Motor neuron (in vitro differentiated cells): ENCODE data around the gene WBP1. TPM values are rescaled to one million over a fixed set of nuclear protein-coding genes. Genes with fewer than 3 reads are reported as not detected.
A peak's percentile ranks its signal among the peaks of the same experiment; 100 is the strongest.
"Not testable (repeated sequence)": the region's sequence is repeated elsewhere in the genome, so short reads cannot be mapped to it uniquely, and the experiment has no call there.

Experiments
- ATAC-seq, 8 experiments: fragments of 200-7000 bp; cut with Tn5 transposase; replicated peaks in 6 of 8; 2 replicates each; pipeline ENCODE4 v1.8.0; 2021; ENCODE audit warnings: mild to moderate bottlenecking in 8 of 8, moderate library complexity in 8 of 8
- H3K27ac ChIP-seq, 2 donors: fragments of 250-450 bp; sonication (Bioruptor Pico); 2 replicates each; pipeline ENCODE4 v1.9.0; 2021; ENCODE audit warnings: antibody characterized with exemption in 2 of 2, mild to moderate bottlenecking in 2 of 2, moderate library complexity in 1 of 2
- H3K4me1 ChIP-seq, 2 donors: fragments of 250-450 bp; sonication (Bioruptor Pico); replicated peaks in 1 of 2; 2 replicates each; pipeline ENCODE4 v1.6.1; 2021; ENCODE audit warnings: antibody characterized with exemption in 2 of 2, mild to moderate bottlenecking in 2 of 2, moderate library complexity in 1 of 2
- H3K4me3 ChIP-seq, 5 donors: fragments of 250-450 bp; sonication (Bioruptor Pico); 2 replicates each; pipeline ENCODE4 v1.9.0; 2021; ENCODE audit warnings: antibody characterized with exemption in 5 of 5, mild to moderate bottlenecking in 5 of 5, moderate library complexity in 4 of 5
- WGBS, 10 experiments: fragments of 450-650 bp; shearing (Covaris generic); methylation state at CpG; one replicate each; pipeline ENCODE4 v1.0.0; 2022; 5-methylcytosine and 5-hydroxymethylcytosine counted together
- in situ Hi-C, 9 experiments: fragments of 400-800 bp; cut with MboI; loops; one replicate each; pipeline ENCODE4 v1.15.0; 2021; ENCODE audit warnings: low sequenced_read_pairs in 9 of 9, low pct_unique_long_range_greater_than_20kb in 2 of 9; ENCODE audit not compliant: unreplicated experiment in 9 of 9
- total RNA-seq, 8 experiments: library from RNA; unstranded; fragments of 300-600 nt; gene quantifications; 2 replicates each; pipeline versions ENCODE4 v1.2.3 to v1.2.4, GENCODE V29; 2022

Gene WBP1
- total RNA-seq, 8 experiments from 2014 or later = 55.2 to 117 (median 99.8) TPM

GRCh38 chr2:74436111-74436805 lies 22.0 kb upstream of the WBP1 start:
- Histone ChIP-seq H3K4me3 (no peak overlapping the region), H3K4me1 (peaks cover 17 to 18% of the 10 kb centered on the region in 2 donors), H3K27ac (no peak overlapping the region)
- ATAC-seq = no peak
- 55 to 100% (median 94%) methylated on average over 1 to 21 of the region's 43 CpGs; no CpG with 5 or more reads in 3 of the 10 experiments for WGBS, 10 experiments
- in situ Hi-C loops = no loop called here

- in situ Hi-C loops = no loop called here
- no peak for ATAC-seq
- Histone ChIP-seq H3K4me3 (no peak overlapping the region), H3K27ac (no peak overlapping the region), H3K4me1 (peaks cover 17 to 18% of the 10 kb centered on the region in 2 donors)
- 41 to 93% (median 83%) methylated on average over 1 to 3 of the region's 6 CpGs; no CpG with 5 or more reads in 1 of the 10 experiments for WGBS, 10 experiments
Observed at GRCh38 chr2:74436848-74437695, 21.2 kb upstream of the WBP1 start.

DNA sequence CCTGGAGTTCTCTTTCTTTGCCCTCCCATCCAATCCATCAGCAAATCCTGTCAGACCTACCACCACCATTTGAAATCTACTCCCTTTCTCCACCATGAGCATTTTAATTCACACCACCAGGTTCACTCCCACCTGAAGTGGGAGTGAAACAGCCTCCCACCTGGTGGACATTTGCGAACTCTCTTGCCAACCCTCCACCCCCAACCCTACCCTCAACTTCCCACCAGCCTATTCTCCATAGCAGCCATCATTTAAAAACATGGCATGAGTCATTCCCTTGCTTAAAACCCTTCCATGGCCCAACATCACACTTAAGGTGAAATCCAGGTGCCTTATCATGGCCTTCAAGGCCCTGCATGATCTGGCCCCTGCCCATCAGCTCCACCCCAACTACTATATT lies 20.0 kb upstream of the WBP1 start:
- Histone ChIP-seq H3K4me1 (peaks cover 17 to 18% of the 10 kb centered on the region in 2 donors), H3K27ac (no peak overlapping the region), H3K4me3 (no peak overlapping the region)
- 83 to 100% methylated on average over 1 of the region's 1 CpG; no CpG with 5 or more reads in 8 of the 10 experiments for WGBS, 10 experiments
- no peak for ATAC-seq
- in situ Hi-C loops = no loop called here

GRCh38 chr2:74439373-74439772 lies 18.9 kb upstream of the WBP1 start:
- H3K4me3 ChIP-seq = peak overlapping the region in 4 of 5 donors; percentile 16 to 32 (median 29)
- ATAC-seq = no peak
- H3K27ac ChIP-seq = no peak overlapping the region
- peaks cover 17 to 18% of the 10 kb centered on the region in 2 donors for H3K4me1 ChIP-seq
- WGBS, 10 experiments = 13 to 40% (median 18%) methylated on average over 1 to 2 of the region's 3 CpGs; no CpG with 5 or more reads in 7 of the 10 experiments
- in situ Hi-C loops = no loop called here

- Histone ChIP-seq H3K27ac (peak overlapping the region in 1 of 2 donors; percentile 5), H3K4me3 (peak overlapping the region; percentile 9 to 32 (median 28)), H3K4me1 (peaks cover 17 to 18% of the 10 kb centered on the region in 2 donors)
- peak; percentile 41 to 68 (median 56) for ATAC-seq
- 0 to 23% (median 6%) methylated on average over 1 to 8 of the region's 14 CpGs; no CpG with 5 or more reads in 3 of the 10 experiments for WGBS, 10 experiments
- in situ Hi-C loops = no loop called here
Observed at GRCh38 chr2:74439803-74440377, 18.3 kb upstream of the WBP1 start.

DNA sequence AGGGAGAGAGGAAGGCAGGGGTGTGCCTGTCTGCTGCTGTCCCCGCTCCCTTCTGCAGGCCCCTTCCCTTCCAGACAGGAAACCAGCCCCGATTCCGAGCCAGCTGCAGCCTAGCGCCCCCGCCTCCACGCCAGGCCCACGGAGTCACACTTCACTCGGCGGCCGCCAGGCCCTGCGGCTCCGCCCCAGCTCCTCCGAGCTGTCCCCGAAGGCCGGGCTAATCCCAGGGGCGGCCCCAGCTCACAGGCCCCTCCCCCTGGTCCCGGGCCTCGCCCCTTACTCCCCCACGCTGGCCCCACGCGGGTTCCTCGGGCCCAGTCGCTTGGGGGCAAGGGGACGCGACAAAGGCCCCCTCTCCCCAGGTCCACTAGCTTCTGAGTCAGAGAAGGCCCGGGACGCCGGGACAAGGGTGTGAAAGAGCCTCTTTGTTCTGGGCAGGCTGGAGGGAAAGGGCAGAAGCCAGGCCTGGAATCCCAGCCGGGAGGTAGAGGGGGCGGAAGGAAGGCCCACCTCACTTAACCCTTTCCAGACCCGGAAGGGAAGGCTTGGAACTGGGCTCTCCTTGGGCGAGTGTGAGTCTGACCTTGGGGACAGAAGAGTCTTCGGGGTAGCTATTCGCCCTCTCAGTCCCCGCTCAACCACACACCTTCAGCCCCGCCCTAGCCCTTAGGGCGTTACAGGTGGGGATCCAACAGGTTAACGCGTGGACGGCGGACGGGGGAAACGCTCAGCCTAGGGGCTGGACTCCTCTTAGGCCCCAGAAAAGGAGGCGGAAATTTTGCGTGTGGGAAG lies 17.7 kb upstream of the WBP1 start:
- 0 to 67% (median 27%) methylated on average over 1 to 3 of the region's 45 CpGs; no CpG with 5 or more reads in 3 of the 10 experiments for WGBS, 10 experiments

DNA sequence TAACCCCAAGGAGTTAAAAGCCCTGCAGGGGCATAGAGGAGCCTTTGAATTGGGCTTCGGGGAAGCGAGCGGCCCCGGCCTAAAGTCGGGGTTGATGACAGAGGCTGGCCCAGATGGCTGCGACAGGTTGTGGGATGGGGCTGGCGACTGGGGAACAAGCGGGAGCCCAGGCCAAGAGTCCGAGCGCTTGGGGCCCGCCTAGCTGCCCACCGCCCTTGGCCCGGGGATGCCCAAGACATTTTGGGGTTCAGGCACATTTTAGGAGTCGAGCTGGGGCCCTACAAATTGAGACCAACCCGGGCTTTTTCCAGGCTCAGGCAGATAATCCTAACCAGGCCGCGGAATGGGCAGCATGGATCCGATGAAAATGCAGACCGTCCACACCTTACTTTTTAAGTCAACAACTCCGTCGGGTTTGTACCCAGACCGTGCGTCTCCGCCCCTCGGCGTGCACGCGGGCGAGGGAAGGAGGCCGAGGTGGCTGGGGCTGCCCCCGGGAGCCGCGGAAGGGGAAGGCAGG lies 17.0 kb upstream of the WBP1 start:
- Histone ChIP-seq H3K4me1 (peaks cover 17 to 18% of the 10 kb centered on the region in 2 donors), H3K4me3 (no peak overlapping the region), H3K27ac (no peak overlapping the region)
- WGBS, 10 experiments = 0 to 45% (median 20%) methylated on average over 1 to 18 of the region's 33 CpGs; no CpG with 5 or more reads in 3 of the 10 experiments
- ATAC-seq = no peak
- in situ Hi-C loops = no loop called here

More for the DNA sequence above, 17.7 kb upstream of the WBP1 start:
- H3K27ac ChIP-seq = peak overlapping the region in 1 of 2 donors; percentile 5
- in situ Hi-C loops = no loop called here
- H3K4me3 ChIP-seq = peak overlapping the region; percentile 9 to 32 (median 28)
- peaks cover 17 to 18% of the 10 kb centered on the region in 2 donors for H3K4me1 ChIP-seq
- peak; percentile 91 to 97 (median 96) for ATAC-seq

GRCh38 chr2:74441690-74442482 lies 16.4 kb upstream of the WBP1 start, which contains the start of gene RTKN:
Gene RTKN, minus strand, starts transcription at chr2:74441937. Its CDS starts 121 bp downstream, at chr2:74441816.
- Histone ChIP-seq H3K4me3 (peak within 1 kb of the TSS in 1 of 5 donors; percentile 30), H3K4me1 (peaks cover 17 to 18% of the 10 kb centered on the region in 2 donors), H3K27ac (no peak within 1 kb of the TSS)
- ATAC-seq = peak in 2 of 8 experiments; percentile 0 to 3
- in situ Hi-C loops = no loop called here
- 24 to 80% (median 40%) methylated on average over 1 to 20 of the region's 75 CpGs; no CpG with 5 or more reads in 4 of the 10 experiments for WGBS, 10 experiments

- WGBS, 10 experiments = 67 to 100% (median 90%) methylated on average over 2 to 13 of the region's 16 CpGs; no CpG with 5 or more reads in 1 of the 10 experiments
- in situ Hi-C loops, H3K27ac ChIP-seq, H3K4me3 ChIP-seq, ATAC-seq: not testable (repeated sequence)
- peaks cover 17 to 18% of the 10 kb centered on the region in 2 donors for H3K4me1 ChIP-seq
Observed at GRCh38 chr2:74442483-74443297, 15.5 kb upstream of the WBP1 start.

DNA sequence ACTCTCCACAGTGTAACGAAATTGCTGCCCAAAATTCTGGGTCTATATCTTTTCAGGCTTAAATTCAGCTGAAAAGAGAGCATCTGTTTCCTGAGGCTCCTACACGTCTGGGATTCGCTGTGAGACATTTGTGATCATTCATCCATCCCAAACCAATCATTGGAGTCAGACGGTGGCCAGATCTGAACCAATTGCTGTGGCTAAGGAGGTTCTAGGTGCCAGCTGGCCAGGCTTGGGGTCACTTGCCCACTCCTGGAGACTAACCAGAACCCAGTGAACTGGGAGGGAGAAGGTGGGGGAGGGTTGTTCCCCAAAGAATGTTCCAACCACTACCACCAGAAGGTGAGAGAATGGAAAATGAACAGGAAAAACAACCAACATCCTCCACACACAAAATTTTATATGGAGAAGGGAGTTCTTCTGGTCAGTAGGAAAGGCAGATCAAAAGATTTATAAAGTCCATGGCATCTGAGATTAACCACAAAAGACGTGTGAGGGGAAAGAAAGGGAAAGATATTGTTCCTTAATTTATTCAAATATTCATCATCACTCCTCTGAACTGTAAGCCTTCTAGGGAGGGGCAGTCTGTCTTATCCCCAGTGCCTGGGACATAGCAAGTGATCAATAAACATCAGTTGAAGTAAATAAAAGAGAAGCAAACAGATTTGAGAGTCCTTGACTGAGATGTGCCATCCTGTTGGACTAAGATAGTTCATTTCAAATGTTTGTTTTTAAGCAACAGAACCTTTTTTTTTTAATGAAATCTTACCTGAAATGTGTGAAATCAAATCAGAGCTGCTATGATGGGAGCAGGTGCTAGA lies 13.5 kb upstream of the WBP1 start:
- peaks cover 6 to 9% of the 10 kb centered on the region in 2 donors for H3K4me1 ChIP-seq
- ATAC-seq = no peak
- in situ Hi-C loops = no loop called here
- no peak overlapping the region for H3K27ac ChIP-seq
- WGBS, 10 experiments = 0 to 80% (median 48%) methylated on average over 1 to 4 of the region's 5 CpGs
- no peak overlapping the region for H3K4me3 ChIP-seq
